HS-27A (cell line): ENCODE measurements around the gene TCP11L2.
"Not testable (repeated sequence)": the region's sequence is repeated elsewhere in the genome, so short reads cannot be mapped to it uniquely, and the experiment has no call there.

Source experiments
- DNase-seq: peaks from one replicate; pipeline ENCODE4 v3.0.0-alpha.2; 2012; ENCODE audit warnings: low read depth, missing footprints

TCP11L2 gene

GRCh38 chr12:106307181-106307580 lies 4.6 kb downstream of the TCP11L2 start:
- no peak for DNase-seq

DNA sequence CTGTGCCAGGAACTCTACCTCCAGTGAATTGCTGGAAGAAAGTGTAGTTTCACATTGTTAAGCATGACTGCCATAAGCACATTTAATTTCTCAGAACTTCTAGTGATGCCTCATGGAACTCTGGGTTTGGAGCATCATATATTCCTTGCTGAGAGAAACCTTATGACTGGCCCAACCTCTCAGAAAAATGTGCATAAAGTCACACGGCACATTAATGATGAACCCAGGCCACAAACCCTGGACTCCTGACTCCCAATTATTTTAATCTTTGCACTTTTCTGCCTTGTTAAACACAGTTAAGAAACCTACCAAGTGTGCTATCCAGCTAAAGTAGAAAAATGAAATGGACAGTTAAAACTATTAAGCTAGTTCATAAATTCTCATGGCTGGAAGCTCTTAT lies 5.6 kb downstream of the TCP11L2 start:
- no peak for DNase-seq

- DNase-seq = no peak
Measured at GRCh38 chr12:106308611-106309010, 6.1 kb downstream of the TCP11L2 start.

DNA sequence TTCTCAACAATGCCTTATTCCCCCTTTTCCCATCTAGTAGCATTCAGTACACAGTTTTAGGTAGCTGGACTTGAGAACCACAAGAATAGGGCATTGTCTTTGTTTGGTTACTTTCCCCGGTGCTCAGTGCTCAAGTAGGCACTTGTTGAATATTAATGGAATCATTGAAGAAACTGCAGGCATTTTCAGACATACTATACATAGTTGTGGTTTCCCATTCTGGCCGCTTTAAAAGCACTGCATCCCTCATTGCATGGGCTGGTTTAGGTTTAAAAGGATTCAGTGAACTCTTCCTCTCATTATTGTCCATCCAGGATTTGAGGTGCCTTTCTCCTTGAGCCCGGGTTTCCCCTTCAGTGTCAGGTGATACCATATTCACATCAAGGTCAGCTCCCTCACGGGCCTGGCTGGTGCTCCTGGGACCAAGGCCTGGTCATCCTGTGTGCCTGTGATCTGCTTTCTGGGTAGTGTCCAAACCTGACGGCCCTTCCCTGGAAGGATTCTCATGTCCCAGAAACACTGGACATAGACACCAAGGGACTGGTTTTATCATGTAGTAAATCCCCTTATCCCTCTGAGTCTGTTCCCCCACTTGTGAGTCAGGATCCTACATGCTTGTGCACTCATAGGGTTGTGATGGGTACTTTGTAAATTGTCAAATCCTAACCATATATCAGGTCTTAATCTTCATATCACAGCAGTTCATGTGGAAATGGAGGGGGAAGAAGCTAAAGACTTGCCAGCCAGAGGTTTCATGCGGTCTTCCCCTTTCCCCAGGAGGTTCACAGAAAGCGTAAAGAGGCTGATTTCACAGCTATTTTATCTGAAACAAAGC lies 7.4 kb downstream of the TCP11L2 start:
- no peak for DNase-seq

DNA sequence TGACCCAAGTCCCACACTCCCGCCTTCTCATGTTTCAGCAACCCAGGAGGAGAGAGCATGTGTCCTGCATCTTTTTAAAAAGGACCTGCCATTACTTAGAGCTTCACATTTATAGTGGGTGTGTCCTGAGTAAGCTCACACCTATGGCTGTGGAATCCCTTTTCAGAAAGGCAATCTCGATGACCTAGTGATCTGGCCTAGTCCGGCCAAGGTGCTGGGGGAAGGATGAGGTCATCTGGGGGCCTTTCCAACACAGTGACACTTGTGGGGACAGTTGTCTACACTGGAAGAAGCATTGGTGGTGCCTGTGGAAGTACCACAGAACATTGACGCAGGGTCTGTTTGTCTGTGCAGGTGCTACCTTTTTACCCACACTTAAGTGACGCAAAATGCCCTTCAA lies 8.2 kb downstream of the TCP11L2 start:
- no peak for DNase-seq

DNA sequence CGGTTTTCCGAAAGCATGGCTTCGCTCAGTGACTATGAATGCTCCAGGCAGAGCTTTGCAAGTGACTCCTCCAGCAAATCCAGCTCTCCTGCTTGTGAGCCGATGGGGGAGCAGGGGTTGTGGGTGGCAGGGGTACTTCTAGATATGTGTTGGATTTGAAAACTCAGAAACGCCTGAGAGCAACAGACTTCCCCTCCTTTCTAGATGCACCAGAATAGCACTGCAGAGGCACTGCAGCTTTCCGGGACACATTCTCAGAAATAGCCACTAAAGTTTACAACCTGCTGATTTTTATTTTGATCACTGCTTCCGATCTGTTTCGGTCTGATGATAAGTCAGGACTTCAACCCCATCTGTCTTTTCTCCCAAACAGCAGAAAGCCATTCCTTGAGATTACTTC lies 8.6 kb downstream of the TCP11L2 start:
- no peak for DNase-seq

DNA sequence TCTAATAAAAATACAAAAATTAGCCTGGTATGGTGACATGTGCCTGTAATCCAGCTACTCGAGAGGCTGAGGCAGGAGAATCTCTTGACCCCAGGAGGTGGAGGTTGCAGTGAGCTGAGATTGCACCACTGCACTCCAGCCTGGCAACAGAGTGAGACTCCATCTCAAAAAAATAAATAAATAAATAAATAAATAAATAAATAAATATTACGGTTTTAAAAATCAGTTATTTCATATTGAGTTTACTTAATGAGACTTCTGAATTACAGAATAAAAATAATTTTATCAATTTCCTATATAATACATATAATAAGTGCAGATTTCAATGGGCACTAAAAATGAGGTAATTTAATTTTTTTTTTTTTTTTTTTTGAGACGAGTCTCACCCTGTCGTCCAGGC lies 10.9 kb downstream of the TCP11L2 start:
- DNase-seq = not testable (repeated sequence)

DNA sequence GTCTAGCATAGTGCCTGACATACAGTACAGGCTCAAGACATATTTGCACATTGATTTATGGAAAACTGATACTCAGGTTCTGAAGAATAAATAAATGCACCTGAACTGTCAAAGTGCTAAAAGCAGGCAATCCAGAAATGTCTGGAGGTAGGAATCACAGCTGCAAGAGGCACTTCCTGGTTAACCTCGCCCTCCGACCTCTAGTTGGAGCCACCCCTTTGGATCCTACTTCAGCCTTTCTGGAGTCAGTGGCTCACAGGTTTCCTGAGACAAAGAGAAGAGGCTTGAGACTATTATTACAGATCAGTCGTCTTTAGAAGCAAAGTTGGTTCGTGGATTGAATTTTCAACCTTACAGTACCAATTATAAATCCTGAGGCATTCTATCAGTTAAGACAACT lies 13.0 kb downstream of the TCP11L2 start:
- no peak for DNase-seq

GRCh38 chr12:106317406-106318082 lies 15.0 kb downstream of the TCP11L2 start:
- DNase-seq = no peak

- no peak for DNase-seq
Measured at GRCh38 chr12:106321139-106321850, 18.8 kb downstream of the TCP11L2 start.

- no peak for DNase-seq
Measured at GRCh38 chr12:106323537-106323936, 21.0 kb downstream of the TCP11L2 start.

DNA sequence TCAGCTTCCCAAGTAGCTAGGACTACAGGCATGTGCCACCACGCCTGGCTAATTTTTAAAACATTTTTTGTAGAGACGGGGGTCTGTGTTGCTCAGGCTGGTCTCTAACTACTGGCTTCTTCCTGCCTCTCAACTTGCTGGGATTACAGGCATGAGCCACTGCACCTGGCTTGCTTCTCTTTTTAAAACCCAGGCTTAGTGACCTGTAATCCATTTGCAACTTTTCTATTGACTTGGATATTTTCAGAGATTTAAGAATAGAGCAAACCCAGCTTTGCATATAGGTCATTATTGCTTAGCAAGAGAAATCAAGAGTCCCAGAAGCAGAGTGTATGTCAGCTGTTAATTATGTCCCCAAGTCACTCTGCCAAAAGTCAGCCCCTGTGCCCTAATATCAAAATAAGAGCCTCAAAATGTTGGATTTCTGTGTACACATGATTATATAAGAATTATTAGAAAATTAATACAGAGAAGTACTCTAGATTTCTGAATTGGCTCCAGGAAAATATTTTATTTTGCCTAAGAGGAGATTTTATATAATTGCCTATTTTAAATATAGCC lies 24.9 kb downstream of the TCP11L2 start:
- no peak for DNase-seq

GRCh38 chr12:106328735-106329134 lies 26.2 kb downstream of the TCP11L2 start:
- DNase-seq = no peak

DNA sequence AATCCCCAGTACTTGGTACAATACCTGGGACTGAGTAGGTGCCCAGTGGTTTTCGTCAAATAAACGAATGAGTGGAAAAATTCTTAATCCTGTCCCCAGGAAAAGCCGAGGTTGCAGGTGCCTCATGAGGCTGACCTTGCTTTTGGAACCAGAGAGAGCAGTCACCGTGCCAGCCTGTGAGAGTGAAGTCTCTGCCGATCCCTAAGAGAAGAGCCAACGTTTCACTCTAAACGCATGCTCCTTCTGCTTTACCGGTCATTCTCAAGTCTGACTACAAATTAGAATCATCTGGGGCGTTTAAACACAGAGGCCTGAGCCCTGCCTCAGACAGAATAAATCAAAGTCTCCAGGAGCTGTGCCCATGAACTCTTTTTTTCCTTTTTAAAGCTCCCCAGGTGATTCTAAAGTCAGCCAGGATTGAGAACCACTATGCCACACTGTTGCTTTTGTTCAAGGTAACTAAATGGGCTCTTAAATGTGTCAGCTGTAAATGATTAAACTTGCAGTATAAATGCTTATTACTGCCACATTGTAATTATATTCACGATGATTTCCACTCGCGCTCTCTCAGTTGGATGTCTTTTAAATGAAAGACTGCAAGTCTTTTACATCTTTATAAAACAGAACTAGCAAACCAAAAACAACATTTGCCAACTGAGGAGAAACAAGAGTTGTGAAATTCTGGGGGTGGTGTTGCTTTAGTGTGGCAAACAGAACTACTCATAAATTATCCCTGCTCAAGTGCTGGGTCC lies 26.9 kb downstream of the TCP11L2 start:
- no peak for DNase-seq

GRCh38 chr12:106331599-106331998 lies 29.1 kb downstream of the TCP11L2 start:
- DNase-seq = no peak

DNA sequence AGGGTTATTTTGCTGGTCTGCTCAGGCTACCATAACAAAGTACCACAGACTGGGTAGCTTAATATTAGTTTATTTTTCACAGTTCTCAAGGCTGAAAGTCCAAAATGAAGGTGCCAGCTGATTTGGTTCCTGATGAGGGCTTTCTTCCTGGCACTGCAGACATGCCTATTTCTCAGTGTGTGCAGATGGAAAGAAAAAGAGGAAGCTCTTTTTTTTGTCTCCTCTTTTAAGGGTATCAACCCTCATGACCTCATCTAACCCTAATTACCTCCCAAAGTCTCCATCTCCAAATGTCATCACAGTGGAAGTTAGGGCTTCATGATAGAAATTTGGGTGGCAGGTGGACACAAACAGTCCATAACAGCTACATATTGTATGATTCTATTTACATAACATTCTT lies 30.0 kb downstream of the TCP11L2 start:
- no peak for DNase-seq

DNA sequence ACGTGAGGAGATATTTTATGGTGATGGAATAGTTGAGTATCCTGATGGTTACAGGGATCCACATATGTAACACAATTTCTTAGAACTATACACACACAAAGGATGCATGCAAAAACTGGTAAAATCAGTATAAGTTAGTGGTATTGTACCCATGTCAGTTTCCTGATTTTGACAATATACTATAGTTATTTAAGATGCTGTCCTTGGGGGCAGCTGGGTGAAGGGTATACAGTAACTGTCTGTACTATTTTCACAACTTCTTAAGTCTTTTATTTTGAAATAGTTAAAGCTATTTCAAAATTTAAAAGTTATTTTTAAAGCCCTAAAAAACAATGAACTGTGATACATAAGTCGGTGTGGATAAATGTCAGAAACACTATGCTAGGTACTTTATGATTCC lies 30.5 kb downstream of the TCP11L2 start:
- DNase-seq = no peak

DNA sequence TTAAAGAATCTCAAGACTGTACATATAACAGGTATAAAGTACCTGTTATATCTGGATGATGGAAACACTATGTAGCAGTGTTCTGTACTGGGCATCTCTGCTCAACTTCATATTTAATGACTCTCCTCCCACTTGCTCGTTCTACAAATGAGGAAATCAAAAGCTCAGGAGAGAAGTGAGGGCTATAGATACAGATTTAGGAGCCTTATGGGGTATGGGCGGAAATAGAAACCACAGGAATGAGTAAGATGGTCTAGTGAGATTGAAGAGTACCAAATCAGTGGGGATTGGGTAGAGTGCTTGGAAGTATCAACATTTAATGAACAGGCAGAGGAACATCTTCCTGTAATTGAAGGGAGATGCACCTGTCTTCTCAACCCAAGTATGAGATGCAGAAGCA lies 31.2 kb downstream of the TCP11L2 start:
- DNase-seq = no peak

- DNase-seq = no peak
Measured at GRCh38 chr12:106341086-106341877, 38.7 kb downstream of the TCP11L2 start.

- no peak for DNase-seq
Measured at GRCh38 chr12:106342397-106343213, 40.1 kb downstream of the TCP11L2 start.
